Trophoblast cell (in vitro differentiated cells and primary cell): ENCODE data around the gene ADCY3.
A peak's percentile ranks its signal among the peaks of the same experiment; 100 is the strongest.

Experiments used
- DNase-seq, 2 donors: peaks; one replicate each; pipeline ENCODE4 v3.0.0-alpha.2; 2016
- H2AFZ ChIP-seq: 2 replicates; pipeline ENCODE4 v1.6.1; 2013; ENCODE audit warnings: low read length, moderate library complexity, mild to moderate bottlenecking; ENCODE audit not compliant: insufficient read depth, poor library complexity
- H2AK5ac ChIP-seq: 2 replicates; pipeline ENCODE4 v1.6.1; 2013; ENCODE audit warnings: mild to moderate bottlenecking, low read length
- H2BK120ac ChIP-seq: 2 replicates; pipeline ENCODE4 v1.6.1; 2013; ENCODE audit warnings: low read length, mild to moderate bottlenecking, moderate library complexity; ENCODE audit not compliant: insufficient read depth, poor library complexity
- H2BK12ac ChIP-seq: 2 replicates; pipeline ENCODE4 v1.6.1; 2013; ENCODE audit warnings: mild to moderate bottlenecking, low read length, moderate library complexity
- H2BK5ac ChIP-seq: 2 replicates; pipeline ENCODE4 v1.6.1; 2013; ENCODE audit warnings: low read length, low read depth, moderate library complexity, mild to moderate bottlenecking; ENCODE audit not compliant: poor library complexity
- H3K14ac ChIP-seq: 2 replicates; pipeline ENCODE4 v1.6.1; 2013; ENCODE audit warnings: mild to moderate bottlenecking, low read length
- H3K18ac ChIP-seq: 2 replicates; pipeline ENCODE4 v1.6.1; 2013; ENCODE audit warnings: mild to moderate bottlenecking, low read length
- H3K23ac ChIP-seq: 2 replicates; pipeline ENCODE4 v1.6.1; 2013; ENCODE audit warnings: low read length
- H3K27ac ChIP-seq: 2 replicates; pipeline ENCODE4 v1.5.1; 2013; ENCODE audit warnings: low read depth, mild to moderate bottlenecking, inconsistent platforms, low read length, moderate library complexity
- H3K27me3 ChIP-seq: 2 replicates; pipeline ENCODE4 v1.6.1; 2013; ENCODE audit warnings: inconsistent platforms, mild to moderate bottlenecking, low read length, moderate library complexity; ENCODE audit not compliant: insufficient read depth
- H3K36me3 ChIP-seq, 2 experiments: 1 replicate in 1 of 2; 2 replicates in 1 of 2; pipeline ENCODE4 v1.6.1; 2013; ENCODE audit warnings: low read length in 2 of 2, mild to moderate bottlenecking in 2 of 2, moderate library complexity in 1 of 2; ENCODE audit not compliant: insufficient read depth in 2 of 2, control insufficient read depth in 1 of 2
- H3K4ac ChIP-seq: 2 replicates; pipeline ENCODE4 v1.6.1; 2013; ENCODE audit warnings: low read depth, mild to moderate bottlenecking, low read length, moderate library complexity
- H3K4me1 ChIP-seq, 2 experiments: 1 replicate in 1 of 2; 2 replicates in 1 of 2; pipeline ENCODE4 v1.6.1; 2013; ENCODE audit warnings: low read length in 2 of 2, mild to moderate bottlenecking in 2 of 2, moderate library complexity in 1 of 2; ENCODE audit not compliant: insufficient read depth in 2 of 2, control insufficient read depth in 1 of 2
- H3K4me2 ChIP-seq: 2 replicates; pipeline ENCODE4 v1.6.1; 2013; ENCODE audit warnings: inconsistent platforms, mild to moderate bottlenecking, low read length, moderate library complexity
- H3K4me3 ChIP-seq: 2 replicates; pipeline ENCODE4 v1.5.1; 2013; ENCODE audit warnings: mild to moderate bottlenecking, low read depth, low read length, inconsistent platforms
- H3K79me1 ChIP-seq: one replicate; pipeline ENCODE4 v1.6.1; 2013; ENCODE audit warnings: low read length
- H3K79me2 ChIP-seq: 2 replicates; pipeline ENCODE4 v1.6.1; 2013; ENCODE audit warnings: low read length, mild to moderate bottlenecking; ENCODE audit not compliant: control insufficient read depth, insufficient read depth, poor library complexity
- H3K9ac ChIP-seq: 2 replicates; pipeline ENCODE4 v1.6.1; 2013; ENCODE audit warnings: mild to moderate bottlenecking, low read length
- H3K9me3 ChIP-seq: 2 replicates; pipeline ENCODE4 v1.6.1; 2013; ENCODE audit warnings: low read depth, mild to moderate bottlenecking, control low read depth, inconsistent platforms, low read length; ENCODE audit not compliant: insufficient read depth
- H4K12ac ChIP-seq: 2 replicates; pipeline ENCODE4 v1.6.1; 2013; ENCODE audit warnings: low read depth, mild to moderate bottlenecking, low read length, moderate library complexity
- H4K8ac ChIP-seq: 2 replicates; pipeline ENCODE4 v1.6.1; 2013; ENCODE audit warnings: low read depth, mild to moderate bottlenecking, low read length, moderate library complexity
- H4K91ac ChIP-seq: one replicate; pipeline ENCODE4 v1.6.1; 2013; ENCODE audit warnings: low read depth, mild to moderate bottlenecking, low read length, moderate library complexity
- WGBS: extraction: QIAGEN DNeasy Blood & Tissue Kit; methylation state at CpG from one replicate; pipeline ENCODE4 v1.1.7; 2013; ENCODE audit warnings: missing lambda C conversion rate; ENCODE audit not compliant: insufficient read length, insufficient coverage; ENCODE audit errors: extremely low coverage; 5-methylcytosine and 5-hydroxymethylcytosine counted together

Gene ADCY3

DNA sequence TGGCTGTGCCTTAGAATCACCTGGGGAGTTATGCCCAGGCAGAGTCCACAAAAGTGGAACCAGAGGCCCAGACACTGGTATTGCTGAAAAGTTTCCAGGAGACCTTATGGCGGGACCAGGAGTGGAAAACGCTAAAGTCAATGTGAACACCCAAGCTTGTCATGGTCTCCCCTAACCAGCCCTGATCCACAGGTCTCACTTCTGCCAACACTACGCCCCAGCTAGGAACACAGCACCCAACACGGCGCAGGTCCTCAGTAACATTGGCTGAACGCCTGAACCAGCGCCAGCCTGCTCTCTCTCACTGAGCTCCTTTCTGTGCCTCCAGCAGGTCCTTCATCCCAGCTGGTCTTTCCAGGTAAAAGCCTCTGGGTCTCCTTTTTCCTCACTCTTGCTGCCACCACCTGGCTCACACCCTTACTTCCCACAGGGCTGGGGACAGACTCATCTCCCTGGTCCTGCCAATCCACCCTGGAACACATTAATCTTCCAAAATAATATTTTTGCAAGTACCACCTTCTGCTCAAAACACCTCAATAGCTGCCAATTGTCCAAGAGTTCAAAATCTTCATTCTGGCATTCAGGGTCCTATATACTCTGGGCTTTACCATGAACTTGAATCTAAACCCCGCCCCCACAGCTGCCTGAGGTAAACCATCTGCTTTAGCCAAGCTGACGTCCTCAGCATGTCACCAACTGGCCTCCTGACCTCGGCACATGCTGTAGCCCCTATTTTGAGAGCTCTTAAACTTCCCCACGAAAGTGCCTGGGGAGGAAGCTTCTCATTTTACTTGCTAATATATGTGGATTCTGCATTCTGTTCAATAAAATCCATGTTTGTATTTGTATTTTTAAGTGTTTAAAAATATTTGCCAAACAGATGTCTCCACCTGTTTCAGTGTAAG, 34.6 kb downstream of the ADCY3 start:
- Histone ChIP-seq H3K4me1 (no peaks in the 10 kb centered on the region), H2AFZ (no peak overlapping the region), H2BK120ac (no peak overlapping the region), H3K9me3 (no peaks in the 10 kb centered on the region), H4K91ac (no peak overlapping the region), H3K79me1 (no peaks in the 10 kb centered on the region), H3K14ac (no peak overlapping the region), H3K27me3 (no peaks in the 10 kb centered on the region), H3K9ac (no peak overlapping the region), H3K4me2 (no peak overlapping the region), H3K4ac (no peak overlapping the region), H3K4me3 (no peak overlapping the region), H2BK12ac (no peak overlapping the region), H3K18ac (no peak overlapping the region), H3K79me2 (no peaks in the 10 kb centered on the region), H2BK5ac (no peak overlapping the region), H4K8ac (no peak overlapping the region), H4K12ac (no peak overlapping the region), H2AK5ac (no peak overlapping the region), H3K36me3 (no peaks in the 10 kb centered on the region), H3K27ac (no peak overlapping the region), H3K23ac (no peak overlapping the region)
- no CpG with 5 or more reads among the region's 11 CpGs for WGBS
- no peak for DNase-seq

DNA sequence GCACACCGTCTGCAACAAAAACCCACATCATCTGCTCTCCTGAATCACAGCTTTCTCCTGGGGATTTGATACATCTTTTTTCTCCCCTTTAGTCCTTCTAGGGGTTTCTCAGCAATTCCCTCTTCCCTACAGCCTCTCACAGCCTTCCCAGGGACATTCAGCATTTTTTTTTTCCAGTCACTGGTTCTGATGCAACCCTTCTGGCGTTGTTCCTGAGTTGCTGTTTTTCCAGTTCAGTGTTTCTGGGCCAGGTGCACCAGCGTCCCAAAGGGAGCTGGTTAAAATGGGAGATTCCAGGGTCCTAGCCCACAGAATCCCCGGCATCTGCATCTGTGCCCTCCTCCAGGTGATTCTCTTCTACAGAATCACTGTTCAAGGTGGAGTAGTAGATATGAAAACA, 36.1 kb downstream of the ADCY3 start:
- DNase-seq, result no peak
- Histone ChIP-seq H3K9me3 (no peaks in the 10 kb centered on the region), H2AK5ac (no peak overlapping the region), H3K27ac (no peak overlapping the region), H3K18ac (no peak overlapping the region), H3K4ac (no peak overlapping the region), H3K9ac (no peak overlapping the region), H3K14ac (no peak overlapping the region), H3K27me3 (no peaks in the 10 kb centered on the region), H2BK120ac (no peak overlapping the region), H2BK12ac (no peak overlapping the region), H4K91ac (no peak overlapping the region), H3K79me1 (no peaks in the 10 kb centered on the region), H3K4me1 (no peaks in the 10 kb centered on the region), H3K79me2 (no peaks in the 10 kb centered on the region), H4K8ac (no peak overlapping the region), H3K23ac (no peak overlapping the region), H4K12ac (no peak overlapping the region), H3K36me3 (no peaks in the 10 kb centered on the region), H2AFZ (no peak overlapping the region), H2BK5ac (no peak overlapping the region), H3K4me3 (no peak overlapping the region), H3K4me2 (no peak overlapping the region)
- WGBS, result no CpG with 5 or more reads among the region's 4 CpGs

DNA sequence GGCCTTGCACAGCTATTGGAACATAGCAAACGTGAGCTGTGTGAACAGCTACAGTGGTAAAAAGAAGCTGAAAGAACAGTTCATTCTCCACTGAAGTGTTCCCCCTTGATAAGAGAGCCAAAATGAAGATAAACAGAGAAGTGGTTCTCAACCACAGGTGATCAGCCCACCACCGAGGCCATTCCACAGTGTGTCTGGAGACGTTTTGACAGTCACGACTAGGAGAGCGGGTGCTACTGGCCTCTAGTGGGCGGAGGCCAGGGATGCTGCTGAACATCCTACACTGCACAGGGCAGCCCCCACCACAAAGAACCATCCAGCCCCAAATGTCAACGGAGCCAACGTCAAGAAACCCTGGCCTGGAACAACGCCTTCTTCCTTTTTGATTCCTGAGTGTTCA, 38.4 kb downstream of the ADCY3 start:
- H3K14ac ChIP-seq, result no peak overlapping the region
- H2AK5ac ChIP-seq, result no peak overlapping the region
- no peaks in the 10 kb centered on the region for H3K27me3 ChIP-seq
- no peak overlapping the region for H3K9ac ChIP-seq
- no peaks in the 10 kb centered on the region for H3K9me3 ChIP-seq
- H2BK120ac ChIP-seq, result no peak overlapping the region
- H3K18ac ChIP-seq, result no peak overlapping the region
- no CpG with 5 or more reads among the region's 9 CpGs for WGBS
- no peaks in the 10 kb centered on the region for H3K79me1 ChIP-seq
- H3K23ac ChIP-seq, result no peak overlapping the region
- H3K4me2 ChIP-seq, result no peak overlapping the region
- no peak overlapping the region for H3K27ac ChIP-seq
- H3K4me1 ChIP-seq, result no peaks in the 10 kb centered on the region
- H4K91ac ChIP-seq, result no peak overlapping the region
- H3K4ac ChIP-seq, result no peak overlapping the region
- no peak overlapping the region for H4K8ac ChIP-seq
- no peak overlapping the region for H3K4me3 ChIP-seq
- no peak overlapping the region for H2BK12ac ChIP-seq
- H2AFZ ChIP-seq, result no peak overlapping the region
- peak in 1 of 2 donors; percentile 30 for DNase-seq
- no peak overlapping the region for H4K12ac ChIP-seq
- H3K79me2 ChIP-seq, result no peaks in the 10 kb centered on the region
- H2BK5ac ChIP-seq, result no peak overlapping the region
- no peaks in the 10 kb centered on the region for H3K36me3 ChIP-seq

DNA sequence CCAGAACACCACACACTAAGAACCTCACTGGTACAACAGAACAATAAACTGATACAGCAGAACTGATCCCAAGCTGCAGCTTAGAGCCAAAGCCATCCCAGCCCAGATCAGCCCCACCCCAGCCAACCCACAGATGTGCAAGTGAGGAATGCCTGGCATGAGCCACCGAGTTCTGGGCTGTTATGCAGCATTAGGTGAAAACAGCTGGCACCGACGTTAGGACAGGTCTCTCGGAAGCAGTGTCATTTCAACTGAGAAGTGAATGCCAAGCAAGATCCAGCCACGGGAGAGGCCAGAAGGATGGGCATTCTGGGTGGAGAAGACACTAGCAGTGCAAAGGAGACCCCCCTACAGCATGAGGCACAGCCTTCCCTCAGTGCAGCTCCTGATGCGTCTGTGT, 38.9 kb downstream of the ADCY3 start:
- Histone ChIP-seq H2AK5ac (no peak overlapping the region), H3K9ac (no peak overlapping the region), H2AFZ (no peak overlapping the region), H3K9me3 (no peaks in the 10 kb centered on the region), H3K36me3 (no peaks in the 10 kb centered on the region), H2BK5ac (no peak overlapping the region), H4K12ac (no peak overlapping the region), H3K79me1 (no peaks in the 10 kb centered on the region), H3K23ac (no peak overlapping the region), H3K18ac (no peak overlapping the region), H3K27ac (no peak overlapping the region), H3K4me3 (no peak overlapping the region), H3K79me2 (no peaks in the 10 kb centered on the region), H2BK120ac (no peak overlapping the region), H2BK12ac (no peak overlapping the region), H4K91ac (no peak overlapping the region), H3K4me1 (no peaks in the 10 kb centered on the region), H4K8ac (no peak overlapping the region), H3K14ac (no peak overlapping the region), H3K27me3 (no peaks in the 10 kb centered on the region), H3K4ac (no peak overlapping the region), H3K4me2 (no peak overlapping the region)
- no CpG with 5 or more reads among the region's 6 CpGs for WGBS
- DNase-seq, result peak; percentile 14 to 61
